ENCODE data around the gene MIPOL1. TPM values are rescaled to one million over a fixed set of nuclear protein-coding genes. Genes with fewer than 3 reads are reported as not detected.
"Not testable (repeated sequence)": the region's sequence is repeated elsewhere in the genome, so short reads cannot be mapped to it uniquely, and the experiment has no call there.

The MIPOL1 gene
- total RNA-seq, 2 experiments from 2014 or later, result 0.09 TPM; not detected in 1

GRCh38 chr14:37171678-37172023 is 26.1 kb upstream of the MIPOL1 start:
- H3K4me3 Mint-ChIP-seq, result no peak overlapping the region
- H3K9me3 Mint-ChIP-seq (ENCODE audit: low read depth), result peaks cover 3% of the 10 kb centered on the region
- H3K36me3 Mint-ChIP-seq (ENCODE audit: low read depth), result no peaks in the 10 kb centered on the region

GRCh38 chr14:37172024-37172869 is 25.5 kb upstream of the MIPOL1 start, which contains the start of gene SLC25A21:
TSS of gene SLC25A21 (minus strand) at chr14:37172606.
- peak within 1 kb of the TSS; percentile 50 for H3K4me3 Mint-ChIP-seq
- CTCF ChIA-PET, result interaction anchor here (0.5 kb wide), 1 partner anchor 58 kb away, joined by 3 read pairs; no protein-coding TSS in a partner anchor

More at GRCh38 chr14:37171678-37172023, 26.1 kb upstream of the MIPOL1 start:
- Mint-ChIP-seq H3K4me1 (peaks cover 2% of the 10 kb centered on the region), H3K27me3 (peaks cover 15% of the 10 kb centered on the region), H3K27ac (no peak overlapping the region)
- ChIA-PET CTCF (interaction anchor here (0.5 kb wide), 1 partner anchor 59 kb away, joined by 3 read pairs; no protein-coding TSS in a partner anchor), POLR2A (no interaction called here)
- intact Hi-C loops (cut with DNase I, micrococcal nuclease), result no loop called here
- ATAC-seq, result no peak
- no peak for DNase-seq

GRCh38 chr14:37172936-37173614 is 24.7 kb upstream of the MIPOL1 start:
- Mint-ChIP-seq H3K27me3 (peaks cover 15% of the 10 kb centered on the region), H3K9me3 (ENCODE audit: low read depth) (peaks cover under 1% of the 10 kb centered on the region), H3K4me1 (peaks cover 2% of the 10 kb centered on the region), H3K27ac (no peak overlapping the region), H3K4me3 (no peak overlapping the region), H3K36me3 (ENCODE audit: low read depth) (no peaks in the 10 kb centered on the region)
- intact Hi-C loops (cut with DNase I, micrococcal nuclease), result no loop called here
- ATAC-seq, result no peak
- no peak for DNase-seq
- POLR2A ChIA-PET, result no interaction called here
- CTCF ChIA-PET, result interaction anchor here (1.2 kb wide), 1 partner anchor 23 kb away, joined by 3 read pairs; no protein-coding TSS in a partner anchor

More at GRCh38 chr14:37172024-37172869, 25.5 kb upstream of the MIPOL1 start, which contains the start of gene SLC25A21:
- no peak within 1 kb of the TSS for H3K27ac Mint-ChIP-seq
- peaks cover 15% of the 10 kb centered on the region for H3K27me3 Mint-ChIP-seq
- peaks cover 2% of the 10 kb centered on the region for H3K4me1 Mint-ChIP-seq
- peak; percentile 21 for DNase-seq
- no peak for ATAC-seq
- H3K9me3 Mint-ChIP-seq (ENCODE audit: low read depth), result peaks cover 3% of the 10 kb centered on the region
- POLR2A ChIA-PET, result no interaction called here
- intact Hi-C loops (cut with DNase I, micrococcal nuclease), result no loop called here
- H3K36me3 Mint-ChIP-seq (ENCODE audit: low read depth), result no peaks in the 10 kb centered on the region

DNA sequence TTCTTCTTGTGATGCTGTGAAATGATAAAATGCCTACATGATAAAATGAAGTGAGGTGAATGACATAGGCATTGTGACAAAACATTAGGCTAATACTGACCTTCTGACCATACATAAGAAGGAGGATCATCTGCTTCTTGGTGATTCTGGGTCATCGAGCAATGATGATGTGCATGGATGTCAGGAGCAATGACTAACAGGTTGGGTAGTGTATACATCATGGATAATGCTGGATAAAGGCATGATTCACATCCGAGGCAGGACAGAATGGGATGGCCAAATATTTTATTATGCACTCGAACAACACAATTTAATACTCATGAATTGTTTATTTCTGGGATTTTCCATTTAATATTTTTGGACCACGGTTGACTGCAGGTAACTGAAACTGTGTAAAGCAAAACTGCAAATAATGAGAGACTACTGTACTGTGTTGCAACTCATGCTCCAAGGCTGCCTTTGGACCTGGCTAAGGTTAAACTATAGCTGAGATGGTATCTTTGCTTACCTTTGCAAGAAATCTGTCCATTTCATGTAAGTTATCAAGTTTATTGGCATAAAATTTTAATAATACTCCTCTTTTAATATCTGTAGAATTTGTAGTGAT is 17.7 kb upstream of the MIPOL1 start:
- POLR2A ChIA-PET, result no interaction called here
- CTCF ChIA-PET, result no interaction called here
- Mint-ChIP-seq H3K4me3 (no peak overlapping the region), H3K27me3 (no peaks in the 10 kb centered on the region), H3K9me3 (ENCODE audit: low read depth) (peaks cover 2% of the 10 kb centered on the region), H3K27ac (no peak overlapping the region), H3K4me1 (no peaks in the 10 kb centered on the region), H3K36me3 (ENCODE audit: low read depth) (no peaks in the 10 kb centered on the region)
- intact Hi-C loops (cut with DNase I, micrococcal nuclease), result no loop called here
- ATAC-seq, result no peak
- DNase-seq, result no peak

DNA sequence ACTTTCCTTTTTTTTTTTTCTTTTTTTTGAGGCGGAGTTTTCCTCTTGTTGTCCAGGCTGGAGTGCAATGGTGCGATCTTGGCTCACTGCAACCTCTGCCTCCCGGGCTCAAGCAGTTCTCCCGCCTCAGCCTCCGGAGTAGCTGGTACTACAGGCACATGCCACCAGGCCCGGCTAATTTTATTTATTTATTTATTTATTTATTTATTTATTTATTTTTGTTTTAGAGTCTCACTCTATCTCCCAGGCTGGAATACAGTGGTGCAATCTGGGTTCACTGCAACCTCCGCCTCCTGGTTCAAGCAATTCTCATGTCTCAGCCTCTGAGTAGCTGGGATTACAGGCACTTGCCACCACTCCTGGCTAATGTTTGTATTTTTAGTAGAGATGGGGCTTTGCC is 16.9 kb upstream of the MIPOL1 start:
- H3K4me1 Mint-ChIP-seq; DNase-seq; H3K36me3 Mint-ChIP-seq (ENCODE audit: low read depth); H3K27me3 Mint-ChIP-seq; H3K4me3 Mint-ChIP-seq; POLR2A ChIA-PET; intact Hi-C loops (cut with DNase I, micrococcal nuclease); CTCF ChIA-PET; ATAC-seq; H3K9me3 Mint-ChIP-seq (ENCODE audit: low read depth); H3K27ac Mint-ChIP-seq: not testable (repeated sequence)

- Mint-ChIP-seq H3K27me3 (no peaks in the 10 kb centered on the region), H3K4me1 (no peaks in the 10 kb centered on the region), H3K36me3 (ENCODE audit: low read depth) (no peaks in the 10 kb centered on the region), H3K4me3 (no peak overlapping the region), H3K9me3 (ENCODE audit: low read depth) (peaks cover 2% of the 10 kb centered on the region), H3K27ac (no peak overlapping the region)
- POLR2A ChIA-PET, result no interaction called here
- intact Hi-C loops (cut with DNase I, micrococcal nuclease), result no loop called here
- CTCF ChIA-PET, result interaction anchor here (0.6 kb wide), 1 partner anchor 453 kb away, joined by 3 read pairs; no protein-coding TSS in a partner anchor
- DNase-seq (no peak), ATAC-seq (no peak)
Measured at GRCh38 chr14:37181441-37181840, 16.3 kb upstream of the MIPOL1 start.

DNA sequence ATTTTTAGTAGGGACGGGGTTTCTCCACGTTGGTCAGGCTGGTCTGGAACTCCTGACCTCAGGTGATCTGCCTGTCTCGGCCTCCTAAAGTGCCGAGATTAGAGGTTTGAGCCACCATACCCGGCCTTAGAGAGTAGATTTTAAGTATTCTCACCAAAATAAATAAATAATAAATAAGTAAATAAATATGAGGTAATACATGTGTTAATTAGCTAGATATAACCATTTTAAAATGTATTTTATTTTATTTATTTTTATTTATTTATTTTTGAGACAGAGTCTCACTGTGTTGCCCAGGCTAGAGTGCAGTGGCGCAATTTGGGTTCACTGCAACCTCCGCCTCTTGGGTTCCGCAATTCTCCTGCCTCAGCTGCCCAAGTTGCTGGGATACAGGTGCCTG is 13.2 kb upstream of the MIPOL1 start:
- H3K4me3 Mint-ChIP-seq; H3K27me3 Mint-ChIP-seq; DNase-seq; POLR2A ChIA-PET; H3K9me3 Mint-ChIP-seq (ENCODE audit: low read depth); intact Hi-C loops (cut with DNase I, micrococcal nuclease); H3K4me1 Mint-ChIP-seq; H3K27ac Mint-ChIP-seq; H3K36me3 Mint-ChIP-seq (ENCODE audit: low read depth); ATAC-seq; CTCF ChIA-PET: not testable (repeated sequence)

DNA sequence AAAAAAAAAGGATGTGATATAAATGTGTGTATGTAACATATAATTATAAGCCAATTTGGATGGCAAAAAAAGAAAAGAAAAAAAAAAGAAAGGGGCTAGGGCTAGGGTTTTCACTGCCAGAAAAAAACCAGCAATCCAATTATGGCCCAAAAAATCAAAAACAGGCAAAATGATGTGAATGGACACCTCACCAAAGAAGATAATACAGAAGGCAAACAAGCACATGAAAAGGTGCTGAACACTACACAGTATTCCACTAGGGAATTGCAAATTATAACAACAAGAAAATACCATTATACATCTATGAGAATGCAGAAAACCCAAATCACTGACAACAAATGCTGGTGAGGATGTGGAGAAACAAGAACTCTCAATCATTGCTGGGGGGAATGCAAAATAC is 12.1 kb upstream of the MIPOL1 start:
- ChIA-PET POLR2A (no interaction called here), CTCF (no interaction called here)
- H3K36me3 Mint-ChIP-seq (ENCODE audit: low read depth), result no peaks in the 10 kb centered on the region
- DNase-seq (no peak), ATAC-seq (no peak)
- H3K9me3 Mint-ChIP-seq (ENCODE audit: low read depth), result peaks cover 8% of the 10 kb centered on the region
- H3K27ac Mint-ChIP-seq, result no peak overlapping the region
- intact Hi-C loops (cut with DNase I, micrococcal nuclease), result no loop called here
- H3K27me3 Mint-ChIP-seq, result no peaks in the 10 kb centered on the region
- H3K4me1 Mint-ChIP-seq, result no peaks in the 10 kb centered on the region
- H3K4me3 Mint-ChIP-seq, result no peak overlapping the region

- peaks cover 8% of the 10 kb centered on the region for H3K9me3 Mint-ChIP-seq (ENCODE audit: low read depth)
- CTCF ChIA-PET, result no interaction called here
- ATAC-seq (no peak), DNase-seq (no peak)
- H3K27ac Mint-ChIP-seq, result no peak overlapping the region
- H3K4me1 Mint-ChIP-seq, result no peaks in the 10 kb centered on the region
- POLR2A ChIA-PET, result no interaction called here
- intact Hi-C loops (cut with DNase I, micrococcal nuclease), result no loop called here
- no peak overlapping the region for H3K4me3 Mint-ChIP-seq
- no peaks in the 10 kb centered on the region for H3K36me3 Mint-ChIP-seq (ENCODE audit: low read depth)
- no peaks in the 10 kb centered on the region for H3K27me3 Mint-ChIP-seq
Measured at GRCh38 chr14:37186865-37187264, 10.9 kb upstream of the MIPOL1 start.

GRCh38 chr14:37187294-37187693 is 10.4 kb upstream of the MIPOL1 start:
- intact Hi-C loops (cut with DNase I, micrococcal nuclease), result no loop called here
- no peaks in the 10 kb centered on the region for H3K4me1 Mint-ChIP-seq
- H3K36me3 Mint-ChIP-seq (ENCODE audit: low read depth), result no peaks in the 10 kb centered on the region
- ChIA-PET POLR2A (no interaction called here), CTCF (no interaction called here)
- peaks cover 7% of the 10 kb centered on the region for H3K9me3 Mint-ChIP-seq (ENCODE audit: low read depth)
- H3K4me3 Mint-ChIP-seq, result no peak overlapping the region
- DNase-seq, result no peak
- H3K27me3 Mint-ChIP-seq, result no peaks in the 10 kb centered on the region
- ATAC-seq, result no peak
- H3K27ac Mint-ChIP-seq, result no peak overlapping the region

GRCh38 chr14:37187840-37188577 is 9.7 kb upstream of the MIPOL1 start:
- H3K4me1 Mint-ChIP-seq; H3K27me3 Mint-ChIP-seq; ATAC-seq; DNase-seq; H3K4me3 Mint-ChIP-seq; H3K27ac Mint-ChIP-seq; POLR2A ChIA-PET; H3K9me3 Mint-ChIP-seq (ENCODE audit: low read depth); CTCF ChIA-PET; H3K36me3 Mint-ChIP-seq (ENCODE audit: low read depth); intact Hi-C loops (cut with DNase I, micrococcal nuclease): not testable (repeated sequence)
